HG02642 (cell line): Measurements from ENCODE around the gene CNTNAP2.
"Not testable (repeated sequence)": the region's sequence is repeated elsewhere in the genome, so short reads cannot be mapped to it uniquely, and the experiment has no call there.

Source experiments
- ATAC-seq: cut with Tn5 transposase; IDR thresholded peaks from one replicate; pipeline ENCODE4 v1.9.1; 2021; ENCODE audit warnings: mild to moderate bottlenecking; ENCODE audit not compliant: unreplicated experiment, poor library complexity

CNTNAP2 gene

GRCh38 chr7:146830686-146831085 lies 714.1 kb downstream of the CNTNAP2 start:
- ATAC-seq, result no peak

- ATAC-seq, result no peak
Measured at GRCh38 chr7:146831875-146832274, 715.3 kb downstream of the CNTNAP2 start.

GRCh38 chr7:146844405-146844804 lies 727.8 kb downstream of the CNTNAP2 start:
- no peak for ATAC-seq

- no peak for ATAC-seq
Measured at GRCh38 chr7:146858690-146859089, 742.1 kb downstream of the CNTNAP2 start.

GRCh38 chr7:146861701-146862100 lies 745.1 kb downstream of the CNTNAP2 start:
- ATAC-seq, result no peak

GRCh38 chr7:146862415-146862814 lies 745.8 kb downstream of the CNTNAP2 start:
- no peak for ATAC-seq

GRCh38 chr7:146864644-146865043 lies 748.0 kb downstream of the CNTNAP2 start:
- no peak for ATAC-seq

- no peak for ATAC-seq
Measured at GRCh38 chr7:146865696-146866095, 749.1 kb downstream of the CNTNAP2 start.

GRCh38 chr7:146874722-146875121 lies 758.1 kb downstream of the CNTNAP2 start:
- no peak for ATAC-seq

GRCh38 chr7:146875237-146875785 lies 758.7 kb downstream of the CNTNAP2 start:
- no peak for ATAC-seq

GRCh38 chr7:146875981-146876380 lies 759.4 kb downstream of the CNTNAP2 start:
- ATAC-seq, result no peak

GRCh38 chr7:146876411-146876810 lies 759.8 kb downstream of the CNTNAP2 start:
- ATAC-seq, result no peak

- ATAC-seq, result no peak
Measured at GRCh38 chr7:146878901-146879300, 762.3 kb downstream of the CNTNAP2 start.

GRCh38 chr7:146885231-146885630 lies 768.6 kb downstream of the CNTNAP2 start:
- no peak for ATAC-seq

- ATAC-seq, result no peak
Measured at GRCh38 chr7:146889806-146890555, 773.4 kb downstream of the CNTNAP2 start.

GRCh38 chr7:146892151-146892550 lies 775.5 kb downstream of the CNTNAP2 start:
- no peak for ATAC-seq

GRCh38 chr7:146894927-146895326 lies 778.3 kb downstream of the CNTNAP2 start:
- ATAC-seq, result no peak

GRCh38 chr7:146902266-146902665 lies 785.7 kb downstream of the CNTNAP2 start:
- no peak for ATAC-seq

GRCh38 chr7:146902728-146903127 lies 786.1 kb downstream of the CNTNAP2 start:
- ATAC-seq, result no peak

- ATAC-seq, result not testable (repeated sequence)
Measured at GRCh38 chr7:146905746-146906145, 789.1 kb downstream of the CNTNAP2 start.

GRCh38 chr7:146922782-146923181 lies 806.2 kb downstream of the CNTNAP2 start:
- no peak for ATAC-seq

- no peak for ATAC-seq
Measured at GRCh38 chr7:146926841-146927240, 810.2 kb downstream of the CNTNAP2 start.
